Panc1 (cell line): ENCODE data around the gene PHF19. TPM values are rescaled to one million over a fixed set of nuclear protein-coding genes. Genes with fewer than 3 reads are reported as not detected.

ENCODE experiments used
- ATAC-seq: fragments of 200-7000 bp; cut with Tn5 transposase; 2 replicates; pipeline ENCODE4 v1.9.1; 2020; ENCODE audit warnings: mild to moderate bottlenecking, moderate library complexity
- BruUV-seq: library from RNA; stranded (reverse); fragments of 400-500 nt; replicated peaks from 2 replicates; lab custom pipeline; 2021; lab: Mats Ljungman, UMichigan
- CTCF ChIA-PET: fragments of 300-600 bp; sonication (Branson Sonifier 250); formaldehyde crosslinking; loops from one replicate; lab custom pipeline; 2022; ENCODE audit warnings: antibody characterized with exemption; lab: Charles Lee
- POLR2A ChIA-PET: fragments of 300-600 bp; sonication (Branson Sonifier 250); formaldehyde crosslinking; loops from one replicate; lab custom pipeline; 2022; ENCODE audit warnings: antibody characterized with exemption; lab: Charles Lee
- DNase-seq: peaks from one replicate; pipeline ENCODE4 v3.0.0-alpha.2; 2010; ENCODE audit warnings: low read depth, low spot score
- H3K27ac ChIP-seq: 2 replicates; pipeline ENCODE4 v1.5.1; 2011; ENCODE audit warnings: mild to moderate bottlenecking, low read length, inconsistent platforms
- H3K27me3 ChIP-seq: fragments of 200-500 bp; sonication (Bioruptor generic); 2 replicates; pipeline ENCODE4 v1.6.0; 2014; ENCODE audit warnings: low read length, inconsistent platforms; ENCODE audit not compliant: control insufficient read depth, insufficient read depth
- H3K36me3 ChIP-seq: fragments of 200-500 bp; sonication (Bioruptor generic); 2 replicates; pipeline ENCODE4 v1.5.1; 2014; ENCODE audit warnings: inconsistent platforms, mild to moderate bottlenecking, low read length, moderate library complexity; ENCODE audit not compliant: control insufficient read depth, insufficient read depth
- H3K4me1 ChIP-seq: 2 replicates; pipeline ENCODE4 v1.5.1; 2011; ENCODE audit warnings: inconsistent platforms, mild to moderate bottlenecking, low read length, moderate library complexity; ENCODE audit not compliant: control insufficient read depth, insufficient read depth
- H3K4me3 ChIP-seq, 2 experiments: 2 replicates each; pipeline ENCODE4 v1.5.1; 2011 to 2012; ENCODE audit warnings: low read depth in 2 of 2, low read length in 2 of 2, mild to moderate bottlenecking in 2 of 2, inconsistent platforms in 1 of 2, moderate library complexity in 1 of 2
- H3K9me3 ChIP-seq: fragments of 200-500 bp; sonication (Bioruptor generic); 2 replicates; pipeline ENCODE4 v1.5.1; 2014; ENCODE audit warnings: low read depth, mild to moderate bottlenecking, inconsistent platforms, low read length, moderate library complexity; ENCODE audit not compliant: control insufficient read depth, insufficient read depth
- POLR2AphosphoS5 ChIP-seq: IDR thresholded peaks from 2 replicates; pipeline ENCODE4 v1.6.1; 2012; ENCODE audit warnings: mild to moderate bottlenecking, low read depth, low read length, moderate library complexity
- REST ChIP-seq, 2 experiments: IDR thresholded peaks; 2 replicates each; pipeline ENCODE4 v1.6.1; 2011 to 2012; ENCODE audit warnings: low read depth in 2 of 2, control low read depth in 1 of 2, low read length in 1 of 2, mild to moderate bottlenecking in 1 of 2, moderate library complexity in 1 of 2; ENCODE audit not compliant: insufficient read depth in 1 of 2
- SIN3A ChIP-seq: IDR thresholded peaks from 2 replicates; pipeline ENCODE4 v1.6.1; 2012; ENCODE audit warnings: low read depth, mild to moderate bottlenecking, low read length, moderate library complexity, borderline replicate concordance; ENCODE audit not compliant: insufficient read depth
- TCF7L2 ChIP-seq: IDR thresholded peaks from 2 replicates; pipeline ENCODE4 v1.6.1; 2011; ENCODE audit warnings: mild to moderate bottlenecking, low read depth, low read length, inconsistent platforms
- in situ Hi-C: cut with HindIII; loops from 2 replicates; pipeline ENCODE4 v1.10.0; 2016; ENCODE audit warnings: low sequenced_read_pairs, low pct_unique_long_range_greater_than_20kb
- intact Hi-C: fragments of 100-400 bp; cut with micrococcal nuclease; formaldehyde crosslinking; loops from one replicate; pipeline ENCODE4 v1.10.0; 2022; ENCODE audit not compliant: unreplicated experiment
- total RNA-seq: library from RNA; stranded (reverse); gene quantifications from one replicate; pipeline ENCODE4 v1.2.1, GENCODE V29; 2021; ENCODE audit not compliant: unreplicated experiment
- TF ChIP-seq, protein P1 (sequence below): fragments of 450-650 bp; IDR thresholded peaks from 2 replicates; pipeline ENCODE4 v1.5.1; 2017; ENCODE audit warnings: mild to moderate bottlenecking

PHF19 gene
- total RNA-seq, 1 experiment from 2014 or later: 91.1 TPM

DNA sequence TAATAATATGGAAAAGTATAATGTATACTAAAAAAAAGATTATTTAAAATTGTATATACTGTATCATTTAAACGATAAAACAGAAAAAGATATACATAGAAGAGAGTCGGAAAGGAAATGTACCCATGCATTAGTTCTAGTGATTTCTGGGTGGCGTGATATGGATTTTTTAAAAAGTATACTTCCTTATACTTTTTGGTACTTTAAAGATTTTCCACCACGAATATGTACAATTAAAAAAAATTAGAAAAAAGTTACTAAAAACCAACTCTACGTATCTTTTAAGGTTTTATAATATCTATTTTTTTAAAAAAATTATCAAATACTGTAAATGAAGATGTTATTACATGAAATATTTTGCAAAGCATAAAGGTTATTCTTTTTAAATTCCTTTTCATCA lies 12.3 kb downstream of the PHF19 start:
- CTCF ChIA-PET: no interaction called here

GRCh38 chr9:120863833-120864232 lies 13.2 kb downstream of the PHF19 start:
- POLR2A ChIA-PET: no interaction called here

More for the DNA sequence above, 12.3 kb downstream of the PHF19 start:
- in situ Hi-C loops: no loop called here
- TF ChIP-seq, protein P1, sequence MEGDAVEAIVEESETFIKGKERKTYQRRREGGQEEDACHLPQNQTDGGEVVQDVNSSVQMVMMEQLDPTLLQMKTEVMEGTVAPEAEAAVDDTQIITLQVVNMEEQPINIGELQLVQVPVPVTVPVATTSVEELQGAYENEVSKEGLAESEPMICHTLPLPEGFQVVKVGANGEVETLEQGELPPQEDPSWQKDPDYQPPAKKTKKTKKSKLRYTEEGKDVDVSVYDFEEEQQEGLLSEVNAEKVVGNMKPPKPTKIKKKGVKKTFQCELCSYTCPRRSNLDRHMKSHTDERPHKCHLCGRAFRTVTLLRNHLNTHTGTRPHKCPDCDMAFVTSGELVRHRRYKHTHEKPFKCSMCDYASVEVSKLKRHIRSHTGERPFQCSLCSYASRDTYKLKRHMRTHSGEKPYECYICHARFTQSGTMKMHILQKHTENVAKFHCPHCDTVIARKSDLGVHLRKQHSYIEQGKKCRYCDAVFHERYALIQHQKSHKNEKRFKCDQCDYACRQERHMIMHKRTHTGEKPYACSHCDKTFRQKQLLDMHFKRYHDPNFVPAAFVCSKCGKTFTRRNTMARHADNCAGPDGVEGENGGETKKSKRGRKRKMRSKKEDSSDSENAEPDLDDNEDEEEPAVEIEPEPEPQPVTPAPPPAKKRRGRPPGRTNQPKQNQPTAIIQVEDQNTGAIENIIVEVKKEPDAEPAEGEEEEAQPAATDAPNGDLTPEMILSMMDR: no peak
- TF ChIP-seq SIN3A: no peak
- no peak for TF ChIP-seq REST (IDR thresholded peaks at IDR 0.05; ENCODE audit: insufficient read depth in 1 of 2, low read depth in 2 of 2, low read length in 1 of 2)
- no peak for TF ChIP-seq TCF7L2
- TF ChIP-seq POLR2AphosphoS5: no peak
- intact Hi-C loops: no loop called here
- Histone ChIP-seq H3K4me1 (peaks cover 9% of the 10 kb centered on the region), H3K4me3 (no peak overlapping the region), H3K36me3 (peaks cover 2% of the 10 kb centered on the region; the same call in 1 of the 2 replicates), H3K27ac (no peak overlapping the region), H3K9me3 (no peaks in the 10 kb centered on the region), H3K27me3 (no peaks in the 10 kb centered on the region)
- POLR2A ChIA-PET: no interaction called here
- DNase-seq: no peak
- no TSS peak for BruUV-seq
- no peak for ATAC-seq

More at GRCh38 chr9:120863833-120864232, 13.2 kb downstream of the PHF19 start:
- CTCF ChIA-PET: no interaction called here
- Histone ChIP-seq H3K27ac (no peak overlapping the region), H3K36me3 (peaks cover 2% of the 10 kb centered on the region; the same call in 1 of the 2 replicates), H3K27me3 (no peaks in the 10 kb centered on the region), H3K4me3 (no peak overlapping the region), H3K4me1 (peaks cover 3% of the 10 kb centered on the region; the same call in 1 of the 2 replicates), H3K9me3 (no peaks in the 10 kb centered on the region)
- TF ChIP-seq SIN3A (no peak), REST (IDR thresholded peaks at IDR 0.05; ENCODE audit: insufficient read depth in 1 of 2, low read depth in 2 of 2, low read length in 1 of 2) (no peak), POLR2AphosphoS5 (no peak), TCF7L2 (no peak)
- TF ChIP-seq, protein P1: no peak
- in situ Hi-C loops: no loop called here
- intact Hi-C loops: no loop called here
- ATAC-seq (no peak), DNase-seq (no peak)
- no TSS peak for BruUV-seq
